Measurements from ENCODE around the gene AK8.

The AK8 gene

GRCh38 chr9:132881826-132882225, 3.7 kb upstream of the AK8 start:
- Histone ChIP-seq H3K9me3 (no peaks in the 10 kb centered on the region), H3K36me3 (no peaks in the 10 kb centered on the region), H3K4me3 (ENCODE audit: low read depth in 1 of 2, low read length in 1 of 2) (no peak overlapping the region), H3K27me3 (peaks cover 22% of the 10 kb centered on the region), H3K4me1 (ENCODE audit: control insufficient read depth in 1 of 2, insufficient read depth in 1 of 2, low read depth in 1 of 2, low read length in 1 of 2) (peaks cover 13 to 21% of the 10 kb centered on the region in 2 experiments), H3K27ac (no peak overlapping the region)
- TF ChIP-seq, protein P1, sequence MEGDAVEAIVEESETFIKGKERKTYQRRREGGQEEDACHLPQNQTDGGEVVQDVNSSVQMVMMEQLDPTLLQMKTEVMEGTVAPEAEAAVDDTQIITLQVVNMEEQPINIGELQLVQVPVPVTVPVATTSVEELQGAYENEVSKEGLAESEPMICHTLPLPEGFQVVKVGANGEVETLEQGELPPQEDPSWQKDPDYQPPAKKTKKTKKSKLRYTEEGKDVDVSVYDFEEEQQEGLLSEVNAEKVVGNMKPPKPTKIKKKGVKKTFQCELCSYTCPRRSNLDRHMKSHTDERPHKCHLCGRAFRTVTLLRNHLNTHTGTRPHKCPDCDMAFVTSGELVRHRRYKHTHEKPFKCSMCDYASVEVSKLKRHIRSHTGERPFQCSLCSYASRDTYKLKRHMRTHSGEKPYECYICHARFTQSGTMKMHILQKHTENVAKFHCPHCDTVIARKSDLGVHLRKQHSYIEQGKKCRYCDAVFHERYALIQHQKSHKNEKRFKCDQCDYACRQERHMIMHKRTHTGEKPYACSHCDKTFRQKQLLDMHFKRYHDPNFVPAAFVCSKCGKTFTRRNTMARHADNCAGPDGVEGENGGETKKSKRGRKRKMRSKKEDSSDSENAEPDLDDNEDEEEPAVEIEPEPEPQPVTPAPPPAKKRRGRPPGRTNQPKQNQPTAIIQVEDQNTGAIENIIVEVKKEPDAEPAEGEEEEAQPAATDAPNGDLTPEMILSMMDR (IDR thresholded peaks at IDR 0.05) = no peak

DNA sequence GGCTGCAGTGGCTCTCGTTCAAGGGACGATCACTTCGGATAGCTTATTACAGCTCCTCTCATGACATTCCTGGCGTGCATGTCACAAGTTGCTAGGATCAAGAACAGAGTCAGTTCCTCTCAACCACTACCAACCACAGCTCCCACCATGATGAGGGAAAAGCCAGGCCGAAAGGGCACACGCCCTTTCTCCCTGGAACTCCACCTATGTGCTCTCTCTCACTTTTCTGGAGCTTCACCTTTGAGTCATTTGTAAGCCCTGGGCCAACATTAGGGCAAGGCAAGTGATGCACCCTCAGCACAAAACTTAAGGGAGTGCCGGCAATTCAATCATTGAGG, 2.2 kb upstream of the AK8 start:
- H3K9me3 ChIP-seq = no peaks in the 10 kb centered on the region
- peaks cover 13 to 21% of the 10 kb centered on the region in 2 experiments for H3K4me1 ChIP-seq (ENCODE audit: control insufficient read depth in 1 of 2, insufficient read depth in 1 of 2, low read depth in 1 of 2, low read length in 1 of 2)
- H3K4me3 ChIP-seq (ENCODE audit: low read depth in 1 of 2, low read length in 1 of 2) = no peak overlapping the region
- peaks cover 33% of the 10 kb centered on the region for H3K27me3 ChIP-seq
- TF ChIP-seq, protein P1 (IDR thresholded peaks at IDR 0.05) = no peak
- no peaks in the 10 kb centered on the region for H3K36me3 ChIP-seq
- no peak overlapping the region for H3K27ac ChIP-seq

- no peak overlapping the region for H3K4me3 ChIP-seq (ENCODE audit: low read depth in 1 of 2, low read length in 1 of 2)
- H3K27me3 ChIP-seq = peaks cover 33% of the 10 kb centered on the region
- peaks cover 13 to 21% of the 10 kb centered on the region in 2 experiments for H3K4me1 ChIP-seq (ENCODE audit: control insufficient read depth in 1 of 2, insufficient read depth in 1 of 2, low read depth in 1 of 2, low read length in 1 of 2)
- no peaks in the 10 kb centered on the region for H3K36me3 ChIP-seq
- peak overlapping the region; percentile 50 for H3K27ac ChIP-seq
- TF ChIP-seq, protein P1 (IDR thresholded peaks at IDR 0.05) = no peak
- no peaks in the 10 kb centered on the region for H3K9me3 ChIP-seq
Observed at GRCh38 chr9:132879457-132880323, 1.6 kb upstream of the AK8 start.

DNA sequence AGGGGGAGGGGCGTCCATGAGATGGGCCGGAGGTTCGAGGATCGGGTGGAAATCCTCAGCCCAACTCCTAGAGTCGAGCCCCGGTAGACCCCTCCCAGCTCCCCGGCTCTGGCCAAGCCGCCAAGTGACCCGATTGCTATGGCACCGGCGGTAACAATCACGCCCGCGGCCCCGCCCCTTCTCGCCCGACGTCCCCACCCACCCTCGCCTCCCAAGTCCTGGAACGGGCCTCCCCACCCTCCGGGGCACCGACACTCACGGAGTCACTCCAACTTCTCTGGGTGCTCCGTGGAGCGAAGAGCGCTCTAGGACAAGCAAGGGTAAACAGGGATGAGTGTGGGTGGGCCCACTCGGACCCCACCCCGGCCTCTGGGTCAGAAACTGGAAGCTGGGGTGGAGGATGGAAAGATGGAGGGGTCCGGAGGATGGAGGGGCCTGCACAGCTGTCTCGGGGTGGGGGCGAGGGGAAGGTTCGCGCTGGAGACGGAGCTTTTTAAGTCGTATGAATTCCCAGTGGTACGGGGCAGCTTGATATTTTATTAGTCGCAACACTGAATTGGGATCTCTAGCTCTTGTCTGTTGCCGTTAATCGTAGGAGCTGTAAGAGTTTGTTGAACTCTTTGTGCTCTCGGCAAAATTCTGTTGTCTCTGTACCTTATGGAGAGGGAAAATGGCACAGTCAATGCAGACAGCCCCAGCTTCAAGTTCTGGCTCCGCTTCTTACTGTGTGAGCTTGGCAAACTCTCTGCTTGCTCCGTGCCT, 792 bp upstream of the AK8 start, which contains the start of gene SPACA9:
Gene SPACA9 (plus strand): TSS at position 204 of the 762 bp plus-strand sequence. CDS start 5,050 bp downstream, outside the sequence.
- TF ChIP-seq, protein P1 (IDR thresholded peaks at IDR 0.05) = no peak
- H3K4me1 ChIP-seq (ENCODE audit: control insufficient read depth in 1 of 2, insufficient read depth in 1 of 2, low read depth in 1 of 2, low read length in 1 of 2) = peaks cover 13 to 21% of the 10 kb centered on the region in 2 experiments
- peaks cover 33% of the 10 kb centered on the region for H3K27me3 ChIP-seq
- H3K36me3 ChIP-seq = no peaks in the 10 kb centered on the region
- peak within 1 kb of the TSS; percentile 50 for H3K27ac ChIP-seq
- H3K9me3 ChIP-seq = no peaks in the 10 kb centered on the region
- peak within 1 kb of the TSS; percentile 77 to 86 for H3K4me3 ChIP-seq (ENCODE audit: low read depth in 1 of 2, low read length in 1 of 2)

DNA sequence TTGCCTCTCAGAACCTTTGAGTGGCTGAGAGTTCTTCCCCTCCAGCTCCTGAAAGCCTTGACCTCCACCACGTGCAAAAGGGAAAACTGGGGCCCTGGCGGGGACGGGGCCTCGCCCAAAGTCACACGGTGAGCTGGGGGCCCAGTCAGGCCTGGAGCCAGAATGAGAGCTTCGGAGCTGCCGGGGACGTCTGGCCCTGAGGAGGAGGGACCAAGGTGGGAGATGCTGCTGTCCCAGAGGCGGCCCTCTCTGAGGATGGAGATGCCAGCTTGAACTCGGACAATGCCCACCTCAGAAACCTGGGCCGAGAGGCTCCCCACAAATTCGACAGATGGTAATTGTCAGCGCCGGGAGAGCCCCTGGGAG, 643 bp downstream of the AK8 start:
- Histone ChIP-seq H3K4me3 (ENCODE audit: low read depth in 1 of 2, low read length in 1 of 2) (peak overlapping the region; percentile 77 to 86), H3K36me3 (no peaks in the 10 kb centered on the region), H3K27me3 (peaks cover 33% of the 10 kb centered on the region), H3K27ac (no peak overlapping the region), H3K9me3 (no peaks in the 10 kb centered on the region), H3K4me1 (ENCODE audit: control insufficient read depth in 1 of 2, insufficient read depth in 1 of 2, low read depth in 1 of 2, low read length in 1 of 2) (peaks cover 13 to 21% of the 10 kb centered on the region in 2 experiments)
- TF ChIP-seq, protein P1 (IDR thresholded peaks at IDR 0.05) = no peak
